A673 (cell line): ENCODE data around the gene TMEM260. TPM values are rescaled to one million over a fixed set of nuclear protein-coding genes. Genes with fewer than 3 reads are reported as not detected.

Source experiments
- BruUV-seq: library from RNA; stranded (reverse); fragments of 400-500 nt; replicated peaks from 2 replicates; lab custom pipeline; 2021; lab: Mats Ljungman, UMichigan
- CTCF ChIA-PET: fragments of 300-600 bp; sonication (Branson Sonifier 250); formaldehyde crosslinking; loops from one replicate; lab custom pipeline; 2022; ENCODE audit warnings: antibody characterized with exemption; lab: Charles Lee
- POLR2A ChIA-PET: fragments of 300-600 bp; sonication (Branson Sonifier 250); formaldehyde crosslinking; loops from one replicate; lab custom pipeline; 2022; ENCODE audit warnings: antibody characterized with exemption; ENCODE audit not compliant: low non-redundant PET; lab: Charles Lee
- DNase-seq: peaks from one replicate; pipeline ENCODE4 v3.0.0-alpha.2; 2015; ENCODE audit warnings: low spot score
- H3K27ac ChIP-seq: fragments of 200-600 bp; sonication (generic); 2 replicates; pipeline ENCODE4 v1.5.1; 2016; ENCODE audit warnings: mixed run types, low read depth, mild to moderate bottlenecking, mixed read lengths, antibody characterized with exemption, low read length; ENCODE audit not compliant: poor library complexity, severe bottlenecking
- H3K27me3 ChIP-seq: fragments of 200-600 bp; sonication (generic); replicated peaks from 2 replicates; pipeline ENCODE4 v1.6.1; 2017; ENCODE audit warnings: mixed run types, low read depth, mild to moderate bottlenecking, mixed read lengths, antibody characterized with exemption, low read length; ENCODE audit not compliant: insufficient read depth, poor library complexity
- H3K36me3 ChIP-seq: fragments of 200-600 bp; sonication (generic); 2 replicates; pipeline ENCODE4 v1.6.1; 2016; ENCODE audit warnings: mixed run types, mild to moderate bottlenecking, mixed read lengths, antibody characterized with exemption, low read length; ENCODE audit not compliant: insufficient read depth, poor library complexity, severe bottlenecking
- H3K4me1 ChIP-seq: fragments of 200-600 bp; sonication (generic); 2 replicates; pipeline ENCODE4 v1.6.1; 2017; ENCODE audit warnings: mixed run types, mild to moderate bottlenecking, mixed read lengths, antibody characterized with exemption, low read length; ENCODE audit not compliant: insufficient read depth, poor library complexity, severe bottlenecking
- H3K4me3 ChIP-seq: fragments of 200-600 bp; sonication (generic); 2 replicates; pipeline ENCODE4 v1.5.1; 2016; ENCODE audit warnings: low read depth, mixed run types, mild to moderate bottlenecking, mixed read lengths, low read length; ENCODE audit not compliant: poor library complexity, severe bottlenecking
- H3K9me3 ChIP-seq: fragments of 200-600 bp; sonication (generic); 2 replicates; pipeline ENCODE4 v1.6.1; 2016; ENCODE audit warnings: mixed run types, low read depth, mild to moderate bottlenecking, mixed read lengths, antibody characterized with exemption, low read length; ENCODE audit not compliant: poor library complexity, severe bottlenecking
- CTCF ChIP-seq: fragments of 300-800, 200-600 bp; sonication (generic); conservative IDR thresholded peaks from 2 replicates; pipeline ENCODE4 v1.5.1; 2017; ENCODE audit warnings: low read depth, mild to moderate bottlenecking, antibody characterized with exemption, low read length, moderate library complexity, mixed read lengths
- EZH2 ChIP-seq: fragments of 200-600 bp; sonication (generic); IDR thresholded peaks from 2 replicates; pipeline ENCODE4 v1.6.1; 2017; ENCODE audit warnings: borderline replicate concordance, low read depth, mild to moderate bottlenecking, mixed read lengths, antibody characterized with exemption, low read length; ENCODE audit not compliant: poor library complexity, severe bottlenecking
- intact Hi-C: fragments of 100-400 bp; cut with micrococcal nuclease; formaldehyde crosslinking; loops from one replicate; pipeline ENCODE4 v1.10.0; 2022; ENCODE audit not compliant: unreplicated experiment
- total RNA-seq: library from RNA; stranded (reverse); gene quantifications from 2 replicates; pipeline ENCODE4 v1.2.3, GENCODE V29; 2021

The TMEM260 gene
- total RNA-seq, 1 experiment from 2014 or later, result 23.2 TPM

GRCh38 chr14:56648508-56649301, 69.1 kb downstream of the TMEM260 start:
- peak; percentile 86 for DNase-seq
- no peaks in the 10 kb centered on the region for H3K9me3 ChIP-seq
- ChIA-PET CTCF (interaction anchor here (0.6 to 1.5 kb wide), 2 partner anchors 11 to 552 kb away, joined by 5 to 7 read pairs; no protein-coding TSS in a partner anchor), POLR2A (no interaction called here)
- H3K27ac ChIP-seq, result no peak overlapping the region
- H3K36me3 ChIP-seq, result no peaks in the 10 kb centered on the region
- intact Hi-C loops, result no loop called here
- no peaks in the 10 kb centered on the region for H3K27me3 ChIP-seq
- TF ChIP-seq EZH2, result no peak
- no peak for TF ChIP-seq CTCF
- H3K4me3 ChIP-seq, result no peak overlapping the region
- BruUV-seq, result TSS peak; percentile 12
- peaks cover 14% of the 10 kb centered on the region for H3K4me1 ChIP-seq

GRCh38 chr14:56649382-56649781, 69.8 kb downstream of the TMEM260 start:
- intact Hi-C loops, result no loop called here
- Histone ChIP-seq H3K4me3 (no peak overlapping the region), H3K27ac (no peak overlapping the region), H3K27me3 (no peaks in the 10 kb centered on the region), H3K4me1 (peaks cover 21% of the 10 kb centered on the region), H3K9me3 (no peaks in the 10 kb centered on the region), H3K36me3 (no peaks in the 10 kb centered on the region)
- ChIA-PET POLR2A (no interaction called here), CTCF (no interaction called here)
- TF ChIP-seq CTCF, result no peak
- no peak for TF ChIP-seq EZH2
- no TSS peak for BruUV-seq
- DNase-seq, result no peak

- no peak for DNase-seq
- no peaks in the 10 kb centered on the region for H3K9me3 ChIP-seq
- no peak overlapping the region for H3K4me3 ChIP-seq
- peaks cover 22% of the 10 kb centered on the region for H3K4me1 ChIP-seq
- ChIA-PET CTCF (no interaction called here), POLR2A (no interaction called here)
- intact Hi-C loops, result loop anchor here (5.0 to 10.0 kb wide), 2 partner anchors 158 to 535 kb away; no protein-coding TSS in a partner anchor
- H3K27ac ChIP-seq, result no peak overlapping the region
- H3K36me3 ChIP-seq, result no peaks in the 10 kb centered on the region
- TF ChIP-seq CTCF, result no peak
- no peak for TF ChIP-seq EZH2
- no peaks in the 10 kb centered on the region for H3K27me3 ChIP-seq
- BruUV-seq, result no TSS peak
Measured at GRCh38 chr14:56650048-56650447, 70.5 kb downstream of the TMEM260 start.
